ENCODE data around the gene CLC.
"Not testable (repeated sequence)": the region's sequence is repeated elsewhere in the genome, so short reads cannot be mapped to it uniquely, and the experiment has no call there.

CLC gene

DNA sequence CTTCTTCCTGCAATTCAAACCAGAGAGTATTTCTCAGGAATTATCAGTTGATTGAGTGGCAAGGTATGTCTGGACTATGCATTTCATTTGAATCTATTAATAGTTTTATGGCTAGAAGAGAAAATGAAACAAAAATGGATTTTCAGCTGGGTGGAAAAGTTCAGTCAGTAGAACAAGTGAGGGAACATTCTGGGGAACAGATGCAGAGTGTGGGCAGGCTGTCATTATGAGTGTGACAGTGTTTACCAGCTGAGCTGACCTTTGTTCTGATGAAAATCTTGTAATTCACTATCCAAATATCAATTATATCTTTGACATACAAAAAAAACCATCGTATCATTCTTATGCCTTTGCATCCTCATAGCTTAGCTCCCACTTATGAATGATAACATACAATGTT is 2.6 kb upstream of the CLC start:
- Mint-ChIP-seq H3K4me3 (peak overlapping the region; percentile 48), H3K27me3 (peaks cover 46% of the 10 kb centered on the region), H3K4me1 (ENCODE audit: low read depth) (peaks cover 20% of the 10 kb centered on the region), H3K36me3 (ENCODE audit: low read depth) (no peaks in the 10 kb centered on the region), H3K27ac (no peak overlapping the region), H3K9me3 (no peaks in the 10 kb centered on the region)

DNA sequence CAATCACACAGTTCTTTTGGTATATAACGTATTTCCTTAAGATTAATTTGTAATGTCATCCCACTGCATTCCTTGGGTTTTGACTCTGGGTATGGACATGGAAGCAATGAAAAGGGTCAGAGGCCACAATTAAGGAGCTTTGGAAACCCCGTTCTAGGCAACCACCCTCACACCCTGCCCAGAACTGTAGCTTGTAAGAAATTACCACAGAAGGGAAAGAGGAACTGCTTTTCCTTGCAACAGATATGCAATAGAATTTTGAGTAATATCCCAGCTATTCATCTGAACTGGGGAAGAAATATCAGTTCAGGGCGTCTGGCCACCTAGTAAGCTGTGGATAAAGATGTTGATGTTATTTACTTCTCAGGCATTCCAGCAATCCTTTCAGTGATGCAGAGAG is 985 bp upstream of the CLC start:
- no peak overlapping the region for H3K4me3 Mint-ChIP-seq
- H3K36me3 Mint-ChIP-seq (ENCODE audit: low read depth): no peaks in the 10 kb centered on the region
- peaks cover 38% of the 10 kb centered on the region for H3K27me3 Mint-ChIP-seq
- H3K27ac Mint-ChIP-seq: no peak overlapping the region
- H3K4me1 Mint-ChIP-seq (ENCODE audit: low read depth): peaks cover 20% of the 10 kb centered on the region
- H3K9me3 Mint-ChIP-seq: no peaks in the 10 kb centered on the region

DNA sequence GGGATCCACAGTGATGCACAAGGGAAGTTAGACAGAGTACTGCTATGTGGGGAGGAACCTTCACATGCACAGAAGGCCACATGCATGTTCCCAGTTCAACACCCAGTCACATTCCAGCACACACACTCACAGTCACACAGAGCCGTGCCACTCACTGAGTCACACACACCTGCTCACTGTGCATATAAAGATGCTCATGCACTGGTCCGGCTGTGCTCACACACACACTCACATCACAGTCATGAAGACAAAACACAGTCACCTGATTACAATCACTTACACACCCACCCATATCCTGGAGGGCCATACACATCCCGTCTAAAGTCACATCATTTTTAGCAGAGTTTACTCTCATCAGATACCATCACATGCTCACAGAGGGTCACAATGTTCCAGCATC is 478 bp downstream of the CLC start:
- peaks cover 24% of the 10 kb centered on the region for H3K27me3 Mint-ChIP-seq

DNA sequence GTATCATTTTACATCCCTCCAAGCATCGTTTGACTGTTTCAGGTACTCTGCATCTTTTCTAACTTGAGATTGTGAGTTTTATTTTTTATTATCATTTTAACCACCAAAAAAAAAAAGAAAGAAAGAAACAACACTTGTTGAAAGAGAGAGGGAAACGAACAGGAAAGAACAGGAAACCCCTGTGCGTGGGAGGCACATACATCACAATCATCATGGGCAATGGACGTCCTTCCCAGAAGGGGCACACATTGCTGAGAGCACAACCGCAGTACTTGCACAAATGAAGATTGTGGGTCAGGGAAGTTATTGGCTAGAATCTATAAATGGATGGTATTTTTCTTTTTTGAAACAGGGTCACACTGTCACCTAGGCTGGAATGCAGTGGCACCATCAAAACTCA is 1.7 kb downstream of the CLC start:
- H3K4me3 Mint-ChIP-seq: no peak overlapping the region
- no peaks in the 10 kb centered on the region for H3K9me3 Mint-ChIP-seq
- H3K27ac Mint-ChIP-seq: peak overlapping the region; percentile 24
- H3K27me3 Mint-ChIP-seq: peaks cover 21% of the 10 kb centered on the region
- H3K36me3 Mint-ChIP-seq (ENCODE audit: low read depth): no peaks in the 10 kb centered on the region
- peaks cover 17% of the 10 kb centered on the region for H3K4me1 Mint-ChIP-seq (ENCODE audit: low read depth)

More for the DNA sequence above, 478 bp downstream of the CLC start:
- Mint-ChIP-seq H3K27ac (no peak overlapping the region), H3K4me3 (no peak overlapping the region), H3K36me3 (ENCODE audit: low read depth) (no peaks in the 10 kb centered on the region), H3K4me1 (ENCODE audit: low read depth) (peaks cover 20% of the 10 kb centered on the region), H3K9me3 (no peaks in the 10 kb centered on the region)

DNA sequence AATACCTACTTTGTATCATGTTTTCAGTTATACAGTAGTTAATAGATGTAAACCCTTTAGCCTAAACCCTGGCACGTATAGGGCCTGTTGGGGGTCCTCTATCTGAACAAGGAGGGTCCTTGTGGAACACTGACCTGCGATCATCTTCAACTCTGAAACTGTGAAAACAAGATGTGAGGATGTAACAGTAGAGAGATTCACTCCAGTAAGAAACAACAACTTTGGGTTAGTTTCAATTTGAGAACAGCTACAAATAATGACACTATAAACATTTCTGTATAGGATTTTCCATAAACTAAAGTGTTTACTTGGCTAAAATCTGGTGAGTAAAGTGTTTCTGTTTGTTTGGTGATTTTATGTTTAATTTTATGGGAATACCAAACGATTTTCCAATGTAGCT is 2.1 kb downstream of the CLC start:
- no peaks in the 10 kb centered on the region for H3K9me3 Mint-ChIP-seq
- no peaks in the 10 kb centered on the region for H3K36me3 Mint-ChIP-seq (ENCODE audit: low read depth)
- H3K27me3 Mint-ChIP-seq: peaks cover 23% of the 10 kb centered on the region
- no peak overlapping the region for H3K27ac Mint-ChIP-seq
- H3K4me1 Mint-ChIP-seq (ENCODE audit: low read depth): peaks cover 13% of the 10 kb centered on the region
- no peak overlapping the region for H3K4me3 Mint-ChIP-seq

DNA sequence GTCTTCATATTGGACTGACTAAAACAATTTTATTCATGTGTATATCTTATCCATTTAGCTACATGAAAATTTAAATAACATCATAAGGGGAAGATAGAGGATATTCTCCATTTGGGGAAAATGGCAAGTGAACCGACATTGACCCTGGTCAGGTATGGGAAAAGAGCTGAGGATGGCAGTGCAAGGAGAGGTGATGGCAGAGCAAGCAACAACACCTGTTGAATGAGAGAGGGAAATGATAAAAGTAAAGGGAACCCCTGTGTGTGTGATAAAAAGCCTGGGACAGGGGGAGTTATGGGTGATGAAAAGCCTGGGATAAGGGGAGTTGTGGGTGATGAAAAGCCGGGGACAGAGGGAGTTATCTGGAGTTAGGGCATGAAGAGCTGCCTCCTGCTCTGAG is 4.0 kb downstream of the CLC start:
- Mint-ChIP-seq H3K9me3 (no peaks in the 10 kb centered on the region), H3K4me3 (no peak overlapping the region), H3K27ac (no peak overlapping the region), H3K36me3 (ENCODE audit: low read depth) (no peaks in the 10 kb centered on the region), H3K27me3 (peaks cover 28% of the 10 kb centered on the region), H3K4me1 (ENCODE audit: low read depth) (peaks cover 4% of the 10 kb centered on the region)

DNA sequence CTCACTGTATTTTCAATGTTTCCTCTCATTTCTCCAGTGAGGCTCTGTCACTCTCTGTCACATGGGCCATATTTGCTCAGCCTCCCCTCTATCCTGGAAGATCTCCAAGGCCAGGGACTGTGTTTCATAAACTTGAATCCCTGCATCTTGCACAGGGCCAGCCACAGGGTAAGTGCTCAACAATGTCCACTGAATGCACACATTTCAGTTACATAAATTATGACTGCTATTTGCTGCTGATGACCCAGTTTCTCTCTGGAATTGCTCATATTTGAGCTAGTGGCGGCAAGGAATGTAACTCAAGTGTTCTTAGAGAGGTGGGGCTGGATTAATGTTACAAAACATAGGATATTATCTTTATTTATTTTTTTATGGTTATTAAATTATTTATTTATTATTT is 6.1 kb downstream of the CLC start:
- no peak overlapping the region for H3K4me3 Mint-ChIP-seq
- H3K27me3 Mint-ChIP-seq: peaks cover 27% of the 10 kb centered on the region
- no peaks in the 10 kb centered on the region for H3K9me3 Mint-ChIP-seq
- no peaks in the 10 kb centered on the region for H3K36me3 Mint-ChIP-seq (ENCODE audit: low read depth)
- no peak overlapping the region for H3K27ac Mint-ChIP-seq
- peaks cover 4% of the 10 kb centered on the region for H3K4me1 Mint-ChIP-seq (ENCODE audit: low read depth)

DNA sequence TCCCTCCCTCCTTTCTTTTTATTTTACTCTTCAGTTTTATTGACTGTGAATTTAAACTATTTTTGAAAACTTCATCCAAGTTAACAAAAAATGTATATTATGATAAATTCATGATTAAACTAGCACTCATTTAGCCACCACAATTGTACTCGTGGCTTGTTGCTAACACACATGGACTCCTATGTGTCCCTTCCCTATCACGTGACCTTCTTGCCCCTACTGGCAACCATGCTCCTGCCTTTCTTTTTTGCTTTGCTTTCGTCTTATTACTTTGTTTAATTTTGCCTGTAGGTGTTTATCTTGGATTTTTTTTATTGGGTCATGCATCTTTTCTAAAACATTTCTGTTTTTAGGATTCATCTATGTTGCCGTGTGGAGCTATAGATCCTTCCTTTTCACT is 8.2 kb downstream of the CLC start:
- Mint-ChIP-seq H3K4me1 (ENCODE audit: low read depth) (no peaks in the 10 kb centered on the region), H3K27me3 (peaks cover 28% of the 10 kb centered on the region), H3K36me3 (ENCODE audit: low read depth) (no peaks in the 10 kb centered on the region), H3K4me3 (no peak overlapping the region), H3K27ac (no peak overlapping the region), H3K9me3 (no peaks in the 10 kb centered on the region)

DNA sequence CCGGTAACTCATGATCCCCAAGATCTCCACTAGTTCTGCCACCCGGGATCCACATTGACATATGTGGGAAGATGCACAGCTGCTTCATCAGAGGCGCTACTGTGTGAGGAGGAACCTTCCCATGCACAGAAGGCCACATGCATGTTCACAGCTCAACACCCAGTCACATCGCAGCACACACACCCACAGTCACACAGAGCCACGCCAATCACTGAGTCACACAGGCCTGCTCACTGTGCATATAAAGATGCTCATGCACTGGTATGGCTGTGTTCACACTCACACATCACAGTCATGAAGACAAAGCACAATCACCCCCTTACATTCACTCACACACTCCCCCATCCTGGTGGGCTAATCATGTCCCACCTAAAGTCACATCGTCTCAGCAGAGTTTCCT is 9.8 kb downstream of the CLC start:
- H3K27ac Mint-ChIP-seq: no peak overlapping the region
- peaks cover 39% of the 10 kb centered on the region for H3K27me3 Mint-ChIP-seq
- H3K9me3 Mint-ChIP-seq: no peaks in the 10 kb centered on the region
- no peak overlapping the region for H3K4me3 Mint-ChIP-seq
- no peaks in the 10 kb centered on the region for H3K36me3 Mint-ChIP-seq (ENCODE audit: low read depth)
- no peaks in the 10 kb centered on the region for H3K4me1 Mint-ChIP-seq (ENCODE audit: low read depth)

DNA sequence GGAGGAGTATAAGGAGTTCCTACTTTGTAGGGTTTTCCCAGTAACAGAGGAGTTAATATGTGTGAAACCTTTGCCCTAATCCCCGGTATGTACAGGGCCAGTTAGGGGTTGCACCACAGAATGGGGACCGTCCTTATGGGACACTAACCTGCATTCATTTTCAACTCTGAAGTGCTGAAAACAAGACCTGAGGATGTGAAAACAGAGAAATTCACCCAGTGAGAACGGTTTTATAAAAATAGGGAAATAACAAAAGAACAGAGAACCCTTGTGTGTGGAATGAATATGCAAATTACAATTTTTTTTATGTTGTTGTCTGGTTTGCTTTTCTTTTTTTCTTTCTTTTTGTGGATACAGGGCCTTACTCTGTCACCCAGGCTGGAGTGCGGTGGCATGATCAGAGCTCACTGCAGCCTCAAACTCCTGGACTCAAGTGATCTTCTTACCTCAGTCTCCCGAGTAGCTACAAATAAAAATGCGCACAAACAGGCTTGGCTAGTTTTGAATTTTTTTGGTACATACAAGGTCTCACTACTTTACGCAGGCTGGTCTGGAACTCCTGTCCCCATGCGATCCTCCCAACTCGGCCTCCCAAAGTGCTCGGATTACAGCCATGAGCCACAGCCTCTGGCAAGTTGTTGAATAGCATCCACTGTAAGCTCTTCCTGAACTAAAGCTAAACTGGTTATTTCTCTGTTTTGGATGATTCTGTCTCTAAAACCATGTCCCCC is 10.6 kb downstream of the CLC start:
- no peaks in the 10 kb centered on the region for H3K36me3 Mint-ChIP-seq (ENCODE audit: low read depth)
- H3K4me1 Mint-ChIP-seq (ENCODE audit: low read depth): no peaks in the 10 kb centered on the region
- H3K4me3 Mint-ChIP-seq: no peak overlapping the region
- H3K27ac Mint-ChIP-seq: no peak overlapping the region
- H3K9me3 Mint-ChIP-seq: no peaks in the 10 kb centered on the region
- peaks cover 47% of the 10 kb centered on the region for H3K27me3 Mint-ChIP-seq

DNA sequence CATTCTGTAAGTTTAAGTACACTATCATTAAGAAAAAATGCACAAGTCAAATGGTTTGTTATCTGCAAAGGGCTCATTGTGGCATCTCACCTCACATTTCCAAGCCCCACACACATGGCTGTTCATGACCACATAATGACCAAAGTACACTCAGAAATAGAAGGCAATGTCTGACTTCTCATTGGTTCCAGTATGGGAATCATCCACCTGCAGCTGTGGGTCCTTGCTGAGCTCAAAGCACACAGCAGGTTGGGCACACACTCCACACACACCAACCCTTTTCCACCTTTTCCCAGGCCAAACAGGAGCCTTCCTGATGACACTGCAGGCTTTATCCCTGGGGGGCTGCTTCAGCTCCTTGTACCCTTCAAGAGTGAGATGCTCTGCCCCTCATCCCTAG is 11.8 kb downstream of the CLC start:
- H3K36me3 Mint-ChIP-seq (ENCODE audit: low read depth): no peaks in the 10 kb centered on the region
- no peaks in the 10 kb centered on the region for H3K9me3 Mint-ChIP-seq
- peaks cover 44% of the 10 kb centered on the region for H3K27me3 Mint-ChIP-seq
- H3K4me3 Mint-ChIP-seq: no peak overlapping the region
- no peak overlapping the region for H3K27ac Mint-ChIP-seq
- no peaks in the 10 kb centered on the region for H3K4me1 Mint-ChIP-seq (ENCODE audit: low read depth)

DNA sequence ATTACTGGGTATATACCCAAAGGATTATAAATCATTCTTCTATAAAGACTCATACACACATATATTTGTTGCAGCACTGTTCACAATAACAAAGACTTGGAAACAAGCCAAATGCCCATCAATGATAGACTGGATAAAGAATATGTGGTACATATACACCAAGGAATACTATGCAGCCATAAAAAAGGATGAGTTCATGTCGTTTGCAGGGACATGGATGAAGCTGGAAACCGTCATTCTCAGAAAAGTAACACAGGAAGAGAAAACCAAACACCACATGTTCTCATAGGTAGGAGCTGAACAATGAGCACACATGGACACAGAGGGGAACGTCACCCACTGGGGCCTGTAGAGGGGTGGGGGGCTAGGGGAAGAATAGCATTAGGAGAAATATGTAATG is 17.7 kb downstream of the CLC start:
- peaks cover 57% of the 10 kb centered on the region for H3K27me3 Mint-ChIP-seq
- H3K4me1 Mint-ChIP-seq (ENCODE audit: low read depth); H3K4me3 Mint-ChIP-seq: not testable (repeated sequence)

DNA sequence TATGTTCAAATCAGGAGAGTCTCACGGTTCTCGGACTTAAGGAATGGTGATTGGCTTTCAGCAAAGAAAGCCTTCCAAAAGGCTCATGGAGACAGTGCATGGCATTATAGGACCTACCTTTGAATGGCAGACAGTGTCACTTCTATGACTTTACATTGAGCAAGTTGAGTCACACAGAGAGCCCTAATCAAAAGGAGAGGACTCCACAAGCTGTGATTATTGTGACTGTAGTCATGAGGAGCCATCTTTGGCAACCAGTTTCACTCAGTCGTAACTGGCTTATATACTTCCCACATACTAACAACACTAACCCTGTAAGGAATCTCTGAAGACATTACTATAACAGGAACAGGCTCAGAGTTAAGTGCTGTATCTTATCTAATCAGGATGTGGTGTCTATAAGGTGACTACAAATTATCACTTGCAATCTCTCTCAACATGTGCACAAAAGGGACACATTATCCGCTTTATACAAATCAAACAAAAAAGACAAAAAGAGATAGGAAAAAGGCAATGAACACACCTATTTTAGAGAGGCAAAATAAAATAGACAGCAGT is 27.4 kb downstream of the CLC start:
- peaks cover 13% of the 10 kb centered on the region for H3K27me3 Mint-ChIP-seq

More for the DNA sequence above, 17.7 kb downstream of the CLC start:
- not testable (repeated sequence) for H3K9me3 Mint-ChIP-seq; H3K36me3 Mint-ChIP-seq (ENCODE audit: low read depth); H3K27ac Mint-ChIP-seq

DNA sequence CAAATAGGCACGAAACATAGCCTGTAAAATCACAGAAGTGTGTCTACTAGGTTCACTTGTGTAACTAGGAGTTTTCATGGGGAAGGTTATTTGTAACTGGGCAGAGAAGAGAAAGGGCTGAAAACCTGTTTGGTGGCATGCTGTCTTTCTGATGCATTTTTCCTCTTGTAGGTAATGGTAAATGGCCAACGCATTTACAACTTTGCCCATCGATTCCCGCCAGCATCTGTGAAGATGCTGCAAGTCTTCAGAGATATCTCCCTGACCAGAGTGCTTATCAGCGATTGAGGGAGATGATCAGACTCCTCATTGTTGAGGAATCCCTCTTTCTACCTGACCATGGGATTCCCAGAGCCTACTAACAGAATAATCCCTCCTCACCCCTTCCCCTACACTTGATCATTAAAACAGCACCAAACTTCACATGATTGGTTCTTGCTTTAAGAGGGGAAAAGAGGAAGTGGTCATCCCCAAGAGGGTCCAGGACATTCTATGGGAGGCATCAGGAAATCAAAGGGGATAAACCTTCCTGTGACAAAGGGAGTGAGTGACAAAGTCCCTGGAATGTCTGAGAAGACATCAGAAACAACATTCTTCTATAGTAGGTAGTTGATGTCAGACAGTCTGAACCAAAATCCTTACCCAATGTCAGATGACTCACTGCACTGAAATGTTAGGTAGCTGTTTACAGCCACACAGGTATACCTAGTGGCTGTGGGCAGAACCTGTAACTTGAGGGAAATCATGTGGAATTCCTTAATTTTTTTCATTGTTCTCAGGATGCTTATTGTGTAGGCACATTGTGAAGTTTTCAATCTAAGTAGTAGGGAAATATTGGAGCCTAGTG is 28.6 kb downstream of the CLC start:
- H3K4me3 Mint-ChIP-seq: no peak overlapping the region
- H3K27ac Mint-ChIP-seq: no peak overlapping the region
- H3K4me1 Mint-ChIP-seq (ENCODE audit: low read depth): peaks cover 23% of the 10 kb centered on the region
- H3K36me3 Mint-ChIP-seq (ENCODE audit: low read depth): no peaks in the 10 kb centered on the region
- H3K9me3 Mint-ChIP-seq: no peaks in the 10 kb centered on the region
- H3K27me3 Mint-ChIP-seq: peaks cover 10% of the 10 kb centered on the region

More for the DNA sequence above, 27.4 kb downstream of the CLC start:
- Mint-ChIP-seq H3K4me1 (ENCODE audit: low read depth) (peaks cover 11% of the 10 kb centered on the region), H3K36me3 (ENCODE audit: low read depth) (no peaks in the 10 kb centered on the region), H3K27ac (no peak overlapping the region), H3K4me3 (no peak overlapping the region), H3K9me3 (no peaks in the 10 kb centered on the region)

DNA sequence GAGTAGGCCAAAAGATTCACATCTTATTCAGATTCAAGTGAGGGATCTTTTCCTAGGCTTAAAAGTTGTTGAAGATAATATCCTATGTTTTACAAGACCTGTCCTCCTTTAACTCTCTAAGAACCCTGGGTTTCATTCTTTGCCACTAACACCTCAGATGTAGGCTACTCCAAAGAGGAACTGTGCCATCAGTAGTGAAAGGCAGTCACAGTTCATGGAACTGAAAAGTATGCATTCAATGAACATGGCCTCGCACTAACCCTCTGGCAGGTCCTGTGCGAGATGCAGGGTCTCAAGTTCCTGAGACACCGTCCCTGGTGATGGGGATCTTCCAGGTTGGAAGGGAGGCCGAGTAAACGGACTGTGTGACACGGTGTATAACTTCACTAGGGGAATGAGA is 29.2 kb downstream of the CLC start:
- Mint-ChIP-seq H3K27ac (no peak overlapping the region), H3K9me3 (no peaks in the 10 kb centered on the region), H3K4me1 (ENCODE audit: low read depth) (peaks cover 27% of the 10 kb centered on the region)

More for the DNA sequence above, 29.2 kb downstream of the CLC start:
- Mint-ChIP-seq H3K27me3 (peaks cover 9% of the 10 kb centered on the region), H3K4me3 (no peak overlapping the region), H3K36me3 (ENCODE audit: low read depth) (no peaks in the 10 kb centered on the region)

All from stimulated activated naive CD8-positive, alpha-beta T cell treated with anti-CD3 and anti-CD28 coated beads, Interleukin-15, Interleukin-2, amounts not matched to agents 100 ng/mL and 50 ng/mL, for 24 hours (primary cell).